Stimulated activated CD4-positive, alpha-beta T cell treated with anti-CD3 and anti-CD28 coated beads, Interleukin-4, amount 100 ng/mL, for 48 hours (primary cell): ENCODE measurements around the gene TMTC1.
A peak's percentile ranks its signal among the peaks of the same experiment; 100 is the strongest.
"Not testable (repeated sequence)": the region's sequence is repeated elsewhere in the genome, so short reads cannot be mapped to it uniquely, and the experiment has no call there.

Source experiments
- DNase-seq, 2 donors: peaks; one replicate each; pipeline ENCODE4 v3.0.0-alpha.2; 2020; ENCODE audit warnings: low read depth in 2 of 2

Gene TMTC1

GRCh38 chr12:29572938-29573337 is 210.8 kb downstream of the TMTC1 start:
- no peak for DNase-seq

DNA sequence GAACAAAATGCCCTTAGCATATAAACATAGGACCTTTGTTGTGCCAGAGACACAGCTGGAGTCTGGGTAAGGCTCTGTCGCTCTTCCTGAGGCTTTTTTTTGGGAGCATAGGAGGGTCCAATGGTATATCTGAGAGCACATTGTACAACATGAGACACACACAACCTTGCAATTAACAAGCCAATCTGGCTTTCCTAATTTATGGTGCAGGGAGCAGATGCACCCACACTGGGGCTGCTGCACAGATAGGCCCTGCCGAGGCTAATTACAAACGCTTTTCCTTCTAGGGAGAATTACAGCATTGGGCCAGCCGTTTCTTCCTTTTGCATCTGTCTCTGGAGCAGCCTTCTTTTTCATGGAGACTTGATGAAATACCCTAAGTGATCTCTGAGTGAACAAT is 211.3 kb downstream of the TMTC1 start:
- no peak for DNase-seq

DNA sequence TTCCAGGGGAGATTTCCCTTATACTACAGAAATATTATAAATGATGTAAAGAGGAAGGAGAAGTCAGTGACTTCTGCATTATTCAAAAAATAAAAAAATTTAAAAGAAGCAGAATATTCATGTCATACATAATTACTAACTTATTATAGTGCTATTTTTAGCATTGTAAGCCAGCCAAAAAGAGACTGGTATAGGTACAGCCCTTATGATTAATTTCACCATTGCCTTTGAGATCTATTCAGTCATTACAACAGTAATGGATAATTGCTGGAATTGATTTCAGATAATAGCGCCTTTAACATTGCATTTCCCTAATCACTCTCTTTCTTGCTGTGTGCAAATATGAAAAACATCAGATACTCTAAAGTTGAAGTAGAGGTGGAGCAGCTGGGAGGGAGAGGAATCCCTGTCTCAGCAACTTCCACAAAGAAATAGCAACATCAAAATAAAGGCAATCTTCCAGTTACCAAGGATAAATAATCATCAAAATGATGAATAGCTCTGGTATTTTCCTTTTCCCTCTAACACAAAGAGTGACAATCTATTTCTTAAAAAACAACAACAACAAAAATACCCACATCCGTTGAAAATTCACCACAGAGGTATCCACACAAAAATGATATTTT is 214.5 kb downstream of the TMTC1 start:
- DNase-seq: no peak

- DNase-seq: no peak
These were observed 217.3 kb downstream of the TMTC1 start for GRCh38 chr12:29566441-29566840.

DNA sequence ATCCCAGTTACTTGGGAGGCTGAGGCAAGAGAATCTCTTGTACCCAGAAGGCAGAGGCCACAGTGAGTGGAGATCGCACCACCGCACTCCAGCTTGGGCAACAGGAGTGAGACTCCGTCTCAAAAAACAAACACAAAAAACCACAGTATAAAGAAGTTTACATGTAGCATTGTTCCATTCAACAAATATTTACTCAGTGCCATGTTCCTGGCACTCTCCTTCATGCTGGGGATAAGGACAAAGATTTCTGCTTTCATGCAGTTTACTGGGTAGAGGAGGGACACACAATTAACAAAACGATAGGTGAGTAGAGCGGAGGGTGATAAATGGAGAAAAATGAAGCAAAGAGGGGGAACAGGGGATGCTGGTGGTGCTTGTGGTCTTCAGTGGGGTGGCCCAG is 218.0 kb downstream of the TMTC1 start:
- DNase-seq: no peak

DNA sequence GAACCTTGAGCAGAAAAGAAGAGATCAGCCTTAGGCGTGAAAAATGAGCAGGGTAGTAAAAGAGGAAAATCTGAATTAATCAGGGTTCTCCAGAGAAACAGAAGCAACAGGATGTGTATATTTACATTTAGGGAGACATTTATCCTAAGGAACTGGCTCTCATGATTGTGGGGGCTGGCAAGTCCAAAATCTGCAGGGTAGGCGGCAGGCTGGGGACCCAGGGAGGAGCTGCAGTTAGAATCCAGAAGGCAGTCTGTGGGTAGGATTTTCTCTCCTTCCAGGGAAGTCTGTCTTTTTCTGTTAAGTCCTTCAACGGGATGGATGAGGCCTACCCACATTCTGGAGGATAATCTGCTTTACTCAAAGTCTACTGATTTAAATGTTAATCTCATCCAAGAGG is 218.8 kb downstream of the TMTC1 start:
- no peak for DNase-seq

- DNase-seq: no peak
These were observed 220.1 kb downstream of the TMTC1 start for GRCh38 chr12:29563636-29564035.

GRCh38 chr12:29563071-29563470 is 220.7 kb downstream of the TMTC1 start:
- DNase-seq: no peak

- no peak for DNase-seq
These were observed 221.5 kb downstream of the TMTC1 start for GRCh38 chr12:29562110-29562804.

DNA sequence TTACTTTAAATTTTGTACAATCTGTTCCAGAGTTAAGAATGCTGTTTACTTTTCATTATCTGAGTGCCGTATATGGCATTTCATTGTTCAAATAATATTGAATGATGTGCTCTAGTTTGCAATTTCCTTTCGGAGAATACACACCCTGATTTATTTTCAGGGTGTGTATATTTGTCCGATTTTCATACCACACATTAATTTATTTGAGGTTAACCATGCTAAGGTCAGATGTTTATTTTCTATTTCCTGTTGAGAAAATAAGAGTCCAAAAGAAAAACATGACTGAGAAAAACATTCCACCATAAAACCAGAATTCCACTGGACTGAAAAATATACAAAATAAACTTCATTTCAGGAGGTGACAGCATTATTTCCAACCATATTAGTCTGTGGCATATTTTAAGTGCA is 222.1 kb downstream of the TMTC1 start:
- no peak for DNase-seq

DNA sequence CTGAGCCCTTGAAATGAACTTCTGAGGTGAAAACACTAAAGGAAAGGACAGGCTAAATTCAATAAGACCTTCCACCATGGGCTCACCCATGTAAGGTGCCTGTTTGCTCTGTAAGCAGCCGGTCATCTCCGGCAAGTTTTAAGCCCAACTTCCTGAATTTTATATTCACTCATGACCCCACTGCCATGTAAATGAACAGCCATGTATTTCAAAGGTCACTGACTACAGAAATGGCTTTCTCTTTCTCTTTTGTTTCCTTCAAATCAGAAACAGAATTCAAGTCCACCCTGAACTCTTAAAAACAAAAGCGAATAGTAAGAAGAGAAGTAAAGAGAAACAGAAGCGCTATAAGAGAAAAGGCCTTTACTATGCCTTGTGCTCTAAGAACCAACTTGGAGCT is 224.5 kb downstream of the TMTC1 start:
- no peak for DNase-seq

DNA sequence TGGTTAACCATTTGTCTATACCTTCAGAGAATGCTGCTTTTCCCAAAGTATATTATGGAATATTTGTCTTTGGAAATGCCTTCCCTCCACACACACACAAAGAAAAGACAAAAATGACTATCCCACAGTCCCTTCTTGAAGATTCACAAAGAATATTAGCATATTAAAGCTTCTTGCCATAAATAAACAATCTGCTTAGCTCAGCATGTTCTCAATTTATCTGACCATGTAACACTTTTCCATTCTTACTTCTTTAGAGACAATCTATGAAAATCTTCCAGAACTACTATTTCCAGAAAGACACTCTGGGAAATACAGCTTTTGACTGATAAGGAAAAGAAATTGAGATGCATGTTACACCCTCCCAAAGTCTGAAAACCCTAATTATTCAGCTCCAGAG is 227.4 kb downstream of the TMTC1 start:
- DNase-seq: no peak

DNA sequence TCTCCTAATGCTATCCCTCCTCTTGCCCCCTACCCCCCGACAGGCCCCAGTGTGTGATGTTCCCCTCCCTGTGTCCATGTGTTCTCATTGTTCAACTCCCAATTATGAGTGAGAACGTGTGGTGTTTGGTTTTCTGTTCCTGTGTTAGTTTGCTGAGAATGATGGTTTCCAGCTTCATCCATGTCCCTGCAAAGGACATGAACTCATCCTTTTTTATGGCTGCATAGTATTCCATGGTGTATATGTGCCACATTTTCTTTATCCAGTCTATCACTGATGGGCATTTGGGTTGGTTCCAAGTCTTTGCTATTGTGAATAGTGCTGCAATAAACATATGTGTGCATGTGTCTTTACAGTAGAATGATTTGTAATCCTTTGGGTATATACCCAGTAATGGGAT is 228.3 kb downstream of the TMTC1 start:
- not testable (repeated sequence) for DNase-seq

GRCh38 chr12:29552994-29553748 is 230.6 kb downstream of the TMTC1 start:
- DNase-seq: no peak

DNA sequence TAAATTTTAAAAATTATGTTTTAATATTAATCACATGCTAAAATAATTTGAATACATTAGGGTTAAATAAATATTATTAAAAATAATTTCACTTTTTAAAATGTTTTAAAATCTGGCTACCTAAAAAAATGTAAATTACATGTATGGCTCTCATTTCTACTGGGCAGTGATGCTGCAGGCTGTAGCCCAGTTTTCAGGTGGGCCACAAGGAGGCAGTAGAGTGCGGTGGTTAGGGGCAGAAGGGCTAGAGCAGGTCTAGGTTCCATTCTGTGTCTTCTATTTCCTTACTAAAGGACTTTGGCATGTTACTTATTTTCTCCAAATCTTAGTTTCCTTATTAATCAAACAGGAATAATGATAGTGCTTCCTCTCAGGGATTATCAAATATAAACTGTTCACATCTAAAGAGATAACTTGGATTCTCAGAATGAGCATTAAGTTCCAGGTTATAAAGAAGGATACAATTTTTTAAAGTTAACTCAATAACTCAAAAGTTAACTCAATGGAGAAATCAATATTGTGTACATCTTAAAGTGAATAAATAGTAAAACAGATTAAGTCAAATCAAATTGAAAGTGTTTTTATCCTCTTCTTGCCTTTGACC is 231.3 kb downstream of the TMTC1 start:
- peak; percentile 57 to 62 for DNase-seq

GRCh38 chr12:29551812-29552211 is 231.9 kb downstream of the TMTC1 start:
- no peak for DNase-seq

DNA sequence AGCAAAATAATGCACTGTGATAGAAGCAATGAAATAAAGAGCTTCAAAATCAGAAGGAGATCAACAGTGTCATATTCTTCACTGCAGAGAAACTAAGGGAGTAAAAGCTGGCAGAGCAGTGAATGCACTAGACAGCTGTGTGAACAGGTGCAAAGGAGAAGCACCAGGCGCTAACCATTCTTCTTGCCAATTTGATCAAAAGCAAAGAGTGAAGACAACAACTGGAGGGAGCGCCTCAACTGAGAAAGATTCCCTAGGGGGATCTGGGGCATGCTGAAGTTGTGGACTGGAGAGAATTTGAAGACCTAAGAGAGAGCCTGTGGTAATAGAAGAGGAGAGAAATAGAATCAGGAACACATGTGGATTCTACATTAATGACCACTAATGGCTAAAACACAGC is 235.9 kb downstream of the TMTC1 start:
- no peak for DNase-seq

DNA sequence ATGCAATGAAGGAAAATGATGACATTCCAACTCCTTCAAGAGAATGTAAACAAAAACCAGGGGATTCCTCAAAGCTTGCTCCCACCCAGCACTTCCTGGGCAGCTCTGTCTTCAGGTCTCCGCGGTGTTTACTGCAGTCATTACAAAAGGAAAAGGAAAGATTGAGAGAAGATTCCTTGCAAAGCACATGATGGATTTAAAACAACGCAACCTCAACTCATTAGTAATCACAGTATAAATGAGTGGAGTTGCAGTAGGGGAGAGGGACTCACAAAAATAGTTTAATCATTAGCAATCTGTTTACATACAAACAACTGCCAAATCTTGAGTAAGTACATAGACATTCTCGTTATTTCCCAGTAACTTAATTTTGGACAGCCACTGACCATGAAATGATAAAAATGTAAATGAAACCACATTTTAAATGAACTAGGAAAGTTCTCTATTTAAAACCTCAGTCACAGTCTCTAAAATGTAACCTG is 236.6 kb downstream of the TMTC1 start:
- DNase-seq: no peak

GRCh38 chr12:29546000-29546399 is 237.7 kb downstream of the TMTC1 start:
- no peak for DNase-seq

DNA sequence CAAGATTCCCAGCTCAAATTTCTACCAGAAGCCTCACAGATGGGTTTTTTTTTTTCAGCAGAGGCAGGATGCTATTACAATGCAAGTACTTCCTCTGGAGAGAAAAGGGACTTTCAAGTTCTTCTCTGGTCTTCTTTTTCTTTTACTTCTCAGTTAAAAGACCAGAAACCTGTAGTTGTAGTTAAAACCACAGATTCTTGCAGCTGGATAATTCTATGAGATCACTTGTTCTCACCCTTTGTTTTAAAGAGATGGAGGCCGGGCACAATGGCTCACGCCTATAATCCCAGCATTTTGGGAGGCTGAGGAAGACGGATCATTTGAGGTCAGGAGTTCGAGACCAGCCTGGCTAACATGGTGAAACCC is 238.7 kb downstream of the TMTC1 start:
- no peak for DNase-seq

GRCh38 chr12:29544428-29545101 is 239.2 kb downstream of the TMTC1 start:
- DNase-seq: no peak

- DNase-seq: no peak
These were observed 240.7 kb downstream of the TMTC1 start for GRCh38 chr12:29543036-29543435.
